Measurements from ENCODE around the gene CSMD2. TPM values are rescaled to one million over a fixed set of nuclear protein-coding genes. Genes with fewer than 3 reads are reported as not detected.

The CSMD2 gene
- total and polyA plus RNA-seq, 2 donors from 2014 or later: 0.47 TPM; not detected in 1

DNA sequence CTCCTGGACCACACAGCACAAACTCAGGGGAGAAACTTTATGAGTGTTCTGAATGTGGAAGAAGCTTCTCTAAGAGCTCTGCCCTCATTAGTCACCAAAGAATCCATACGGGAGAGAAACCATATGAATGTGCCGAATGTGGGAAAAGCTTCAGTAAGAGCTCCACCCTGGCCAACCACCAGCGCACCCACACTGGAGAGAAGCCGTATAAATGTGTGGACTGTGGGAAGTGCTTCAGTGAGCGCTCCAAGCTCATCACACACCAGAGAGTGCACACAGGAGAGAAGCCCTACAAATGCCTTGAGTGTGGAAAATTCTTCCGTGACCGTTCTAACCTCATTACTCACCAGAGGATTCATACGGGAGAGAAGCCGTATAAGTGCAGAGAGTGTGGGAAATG is 670.1 kb downstream of the CSMD2 start:
- Histone ChIP-seq H3K27me3 (ENCODE audit: control insufficient read depth, insufficient read depth, low read length) (no peaks in the 10 kb centered on the region), H3K4me1 (ENCODE audit: control insufficient read depth in 2 of 3, insufficient read depth in 2 of 3, low read depth in 1 of 3, low read length in 3 of 3) (no peaks in the 10 kb centered on the region), H3K9ac (ENCODE audit: low read length in 3 of 3) (no peak overlapping the region), H3K36me3 (ENCODE audit: control insufficient read depth in 2 of 3, insufficient read depth in 3 of 3, low read length in 3 of 3) (peaks cover 15 to 40% (median 20%) of the 10 kb centered on the region in 3 donors), H3K9me3 (ENCODE audit: control insufficient read depth in 2 of 3, insufficient read depth in 1 of 3, low read length in 3 of 3) (peaks cover 0 to 45% (median 15%) of the 10 kb centered on the region in 3 donors), H3K27ac (ENCODE audit: low read depth in 2 of 2, low read length in 2 of 2) (no peak overlapping the region), H3K4me3 (ENCODE audit: low read length in 3 of 3) (no peak overlapping the region)
- no peak for DNase-seq
- TF ChIP-seq, protein P1, sequence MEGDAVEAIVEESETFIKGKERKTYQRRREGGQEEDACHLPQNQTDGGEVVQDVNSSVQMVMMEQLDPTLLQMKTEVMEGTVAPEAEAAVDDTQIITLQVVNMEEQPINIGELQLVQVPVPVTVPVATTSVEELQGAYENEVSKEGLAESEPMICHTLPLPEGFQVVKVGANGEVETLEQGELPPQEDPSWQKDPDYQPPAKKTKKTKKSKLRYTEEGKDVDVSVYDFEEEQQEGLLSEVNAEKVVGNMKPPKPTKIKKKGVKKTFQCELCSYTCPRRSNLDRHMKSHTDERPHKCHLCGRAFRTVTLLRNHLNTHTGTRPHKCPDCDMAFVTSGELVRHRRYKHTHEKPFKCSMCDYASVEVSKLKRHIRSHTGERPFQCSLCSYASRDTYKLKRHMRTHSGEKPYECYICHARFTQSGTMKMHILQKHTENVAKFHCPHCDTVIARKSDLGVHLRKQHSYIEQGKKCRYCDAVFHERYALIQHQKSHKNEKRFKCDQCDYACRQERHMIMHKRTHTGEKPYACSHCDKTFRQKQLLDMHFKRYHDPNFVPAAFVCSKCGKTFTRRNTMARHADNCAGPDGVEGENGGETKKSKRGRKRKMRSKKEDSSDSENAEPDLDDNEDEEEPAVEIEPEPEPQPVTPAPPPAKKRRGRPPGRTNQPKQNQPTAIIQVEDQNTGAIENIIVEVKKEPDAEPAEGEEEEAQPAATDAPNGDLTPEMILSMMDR (IDR thresholded peaks at IDR 0.05; ENCODE audit: borderline replicate concordance, extremely low read depth, insufficient read depth): no peak
- intact Hi-C loops (cut with DNase I): no loop called here
- no peak for FAIRE-seq

DNA sequence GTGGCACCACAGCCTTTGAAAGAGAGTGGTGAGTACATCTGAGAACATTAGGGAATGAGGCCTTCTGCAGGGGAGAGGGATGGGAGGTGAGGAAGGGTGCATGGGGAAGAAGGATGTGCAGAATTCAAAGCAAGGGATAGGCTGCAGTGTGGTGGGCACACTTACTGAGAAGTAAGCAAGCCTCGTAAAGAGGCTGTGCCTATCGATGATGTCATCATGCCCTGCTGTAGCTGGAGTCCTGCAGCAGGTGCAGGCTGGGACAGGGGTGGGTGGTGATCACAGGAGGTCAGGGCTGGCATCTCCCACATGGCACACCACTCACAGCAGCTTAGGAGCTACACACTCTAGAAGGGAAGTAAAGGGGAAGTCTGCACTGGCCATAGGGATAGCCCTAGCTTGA is 676.4 kb downstream of the CSMD2 start:
- Histone ChIP-seq H3K9me3 (ENCODE audit: control insufficient read depth in 2 of 3, insufficient read depth in 1 of 3, low read length in 3 of 3) (peaks cover 0 to 9% (median 3%) of the 10 kb centered on the region in 3 donors), H3K36me3 (ENCODE audit: control insufficient read depth in 2 of 3, insufficient read depth in 3 of 3, low read length in 3 of 3) (peaks cover 3 to 38% (median 25%) of the 10 kb centered on the region in 3 donors), H3K4me3 (ENCODE audit: low read length in 3 of 3) (no peak overlapping the region), H3K4me1 (ENCODE audit: control insufficient read depth in 2 of 3, insufficient read depth in 2 of 3, low read depth in 1 of 3, low read length in 3 of 3) (no peaks in the 10 kb centered on the region), H3K27ac (ENCODE audit: low read depth in 2 of 2, low read length in 2 of 2) (no peak overlapping the region), H3K9ac (ENCODE audit: low read length in 3 of 3) (no peak overlapping the region), H3K27me3 (ENCODE audit: control insufficient read depth, insufficient read depth, low read length) (no peaks in the 10 kb centered on the region)
- TF ChIP-seq, protein P1 (IDR thresholded peaks at IDR 0.05; ENCODE audit: borderline replicate concordance, extremely low read depth, insufficient read depth): no peak
- FAIRE-seq (no peak), DNase-seq (no peak)
- intact Hi-C loops (cut with DNase I): no loop called here

DNA sequence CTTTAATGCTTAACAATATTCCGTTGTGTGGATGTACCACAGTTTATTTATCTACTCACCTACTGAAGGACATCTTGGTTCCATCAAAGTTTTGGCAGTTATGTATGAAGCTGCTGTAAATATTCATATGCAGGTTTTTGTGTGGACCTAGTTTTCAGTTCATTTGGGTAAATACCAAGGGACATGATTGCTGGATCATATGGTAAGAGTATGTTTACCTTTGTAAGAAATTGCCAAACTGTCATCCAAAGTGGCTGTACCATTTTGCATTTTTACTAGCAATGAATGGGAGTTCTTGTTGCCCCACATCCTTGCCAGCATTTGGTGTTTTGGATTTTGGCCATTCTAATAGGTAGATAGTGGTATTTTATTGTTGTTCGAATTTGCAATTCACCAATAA is 682.6 kb downstream of the CSMD2 start:
- Histone ChIP-seq H3K4me1 (ENCODE audit: control insufficient read depth in 2 of 3, insufficient read depth in 2 of 3, low read depth in 1 of 3, low read length in 3 of 3) (no peaks in the 10 kb centered on the region), H3K27ac (ENCODE audit: low read depth in 2 of 2, low read length in 2 of 2) (no peak overlapping the region), H3K9me3 (ENCODE audit: control insufficient read depth in 2 of 3, insufficient read depth in 1 of 3, low read length in 3 of 3) (no peaks in the 10 kb centered on the region), H3K36me3 (ENCODE audit: control insufficient read depth in 2 of 3, insufficient read depth in 3 of 3, low read length in 3 of 3) (peaks cover 0 to 5% (median 3%) of the 10 kb centered on the region in 3 donors), H3K4me3 (ENCODE audit: low read length in 3 of 3) (no peak overlapping the region), H3K27me3 (ENCODE audit: control insufficient read depth, insufficient read depth, low read length) (no peaks in the 10 kb centered on the region), H3K9ac (ENCODE audit: low read length in 3 of 3) (no peak overlapping the region)
- DNase-seq (no peak), FAIRE-seq (no peak)
- TF ChIP-seq, protein P1 (IDR thresholded peaks at IDR 0.05; ENCODE audit: borderline replicate concordance, extremely low read depth, insufficient read depth): no peak
- intact Hi-C loops (cut with DNase I): no loop called here

DNA sequence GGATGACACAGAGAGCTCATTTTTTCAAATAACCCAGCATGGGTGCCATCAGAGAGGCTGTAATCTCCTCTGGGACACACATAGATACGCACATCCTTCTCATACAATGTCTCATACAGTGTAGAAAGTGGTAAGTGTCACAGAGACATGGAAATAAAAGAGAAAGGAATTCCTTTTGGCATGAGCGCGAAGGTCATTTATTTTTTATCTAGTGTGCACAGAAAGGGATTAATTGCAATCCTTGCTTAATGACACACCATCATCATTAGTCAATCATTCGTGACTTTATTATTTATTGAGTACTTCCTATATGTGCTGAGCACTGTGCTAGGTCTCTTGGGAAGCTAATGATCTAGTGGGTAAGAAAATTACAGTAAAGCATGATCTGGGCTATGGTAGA is 687.6 kb downstream of the CSMD2 start:
- no peak overlapping the region for H3K4me3 ChIP-seq (ENCODE audit: low read length in 3 of 3)
- intact Hi-C loops (cut with DNase I): no loop called here
- FAIRE-seq: no peak

More for the DNA sequence above, 687.6 kb downstream of the CSMD2 start:
- DNase-seq: no peak
- TF ChIP-seq, protein P1 (IDR thresholded peaks at IDR 0.05; ENCODE audit: borderline replicate concordance, extremely low read depth, insufficient read depth): no peak
- Histone ChIP-seq H3K9me3 (ENCODE audit: control insufficient read depth in 2 of 3, insufficient read depth in 1 of 3, low read length in 3 of 3) (no peaks in the 10 kb centered on the region), H3K27me3 (ENCODE audit: control insufficient read depth, insufficient read depth, low read length) (no peaks in the 10 kb centered on the region), H3K4me1 (ENCODE audit: control insufficient read depth in 2 of 3, insufficient read depth in 2 of 3, low read depth in 1 of 3, low read length in 3 of 3) (peaks cover 0 to 5% (median 0%) of the 10 kb centered on the region in 3 donors), H3K36me3 (ENCODE audit: control insufficient read depth in 2 of 3, insufficient read depth in 3 of 3, low read length in 3 of 3) (peaks cover 0 to 5% (median 1%) of the 10 kb centered on the region in 3 donors), H3K27ac (ENCODE audit: low read depth in 2 of 2, low read length in 2 of 2) (no peak overlapping the region), H3K9ac (ENCODE audit: low read length in 3 of 3) (no peak overlapping the region)

All from kidney (tissue), 14 donors.